Measurements from ENCODE around the gene PGAP6. TPM values are rescaled to one million over a fixed set of nuclear protein-coding genes. Genes with fewer than 3 reads are reported as not detected.
"Not testable (repeated sequence)": the region's sequence is repeated elsewhere in the genome, so short reads cannot be mapped to it uniquely, and the experiment has no call there.

Gene PGAP6
- total RNA-seq, 1 experiment from 2014 or later, result 72.4 TPM

DNA sequence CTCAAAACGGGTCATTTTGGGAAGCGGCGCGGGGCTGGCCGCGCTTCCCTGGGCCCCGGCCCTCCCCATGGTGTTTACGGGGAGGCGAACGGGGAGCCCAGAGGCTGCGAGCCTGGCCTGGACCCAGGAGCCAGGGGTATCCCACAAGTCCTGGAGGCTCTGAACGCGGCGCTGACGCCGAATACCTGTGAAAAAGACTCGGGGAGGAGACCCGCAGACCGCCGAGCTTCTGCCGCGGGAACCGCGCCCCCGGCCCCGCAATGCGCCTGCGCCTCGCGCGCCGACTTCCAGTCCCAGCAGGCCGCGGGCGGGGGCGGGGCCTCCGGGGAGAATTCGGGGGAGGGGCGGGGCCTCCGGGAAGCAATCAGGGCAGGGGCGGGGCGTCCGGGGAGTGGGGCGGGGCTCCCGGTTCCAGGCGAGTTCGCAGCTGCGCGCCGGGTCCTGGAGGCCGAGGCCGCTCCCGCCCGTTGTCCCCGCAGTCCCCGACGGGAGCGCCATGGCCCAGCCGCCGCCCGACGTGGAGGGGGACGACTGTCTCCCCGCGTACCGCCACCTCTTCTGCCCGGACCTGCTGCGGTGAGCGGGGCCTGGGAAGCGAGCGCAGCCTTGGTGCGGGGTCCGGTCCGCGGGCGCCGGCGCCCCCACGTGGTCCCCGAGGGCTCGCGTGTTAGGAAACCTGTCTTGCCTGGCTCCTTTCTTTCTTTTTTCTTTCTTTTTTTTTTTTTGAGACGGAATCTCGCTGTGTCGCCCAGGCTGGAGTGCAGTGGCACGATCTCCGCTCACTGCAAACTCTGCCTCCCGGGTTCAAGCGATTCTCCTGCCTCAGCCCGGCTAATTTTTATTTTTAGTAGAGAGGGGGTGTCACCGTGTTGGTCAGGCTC lies 19.9 kb upstream of the PGAP6 start, which contains the start of gene DECR2:
Gene DECR2 (plus strand): TSS at position 418 of the 881 bp plus-strand sequence. CDS start 79 bp downstream, at position 497.
- DNase-seq (ENCODE audit: low read depth), result peak; percentile 84

DNA sequence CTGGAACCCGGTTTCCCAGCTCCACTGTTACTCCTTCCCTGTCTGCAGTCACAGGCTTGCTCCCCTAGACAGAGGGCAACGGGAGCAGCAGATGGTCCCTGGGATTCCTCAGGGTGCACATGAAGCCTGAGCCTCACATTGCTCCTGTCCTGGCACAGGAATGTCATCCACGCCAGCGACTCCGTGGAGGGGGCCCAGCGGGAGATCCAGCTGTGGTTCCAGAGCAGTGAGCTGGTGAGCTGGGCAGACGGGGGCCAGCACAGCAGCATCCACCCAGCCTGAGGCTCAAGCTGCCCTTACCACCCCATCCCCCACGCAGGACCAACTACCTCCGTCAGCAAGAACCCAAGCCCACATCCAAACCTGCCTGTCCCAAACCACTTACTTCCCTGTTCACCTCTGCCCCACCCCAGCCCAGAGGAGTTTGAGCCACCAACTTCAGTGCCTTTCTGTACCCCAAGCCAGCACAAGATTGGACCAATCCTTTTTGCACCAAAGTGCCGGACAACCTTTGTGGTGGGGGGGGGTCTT lies 18.3 kb upstream of the PGAP6 start:
- no peak for DNase-seq (ENCODE audit: low read depth)

DNA sequence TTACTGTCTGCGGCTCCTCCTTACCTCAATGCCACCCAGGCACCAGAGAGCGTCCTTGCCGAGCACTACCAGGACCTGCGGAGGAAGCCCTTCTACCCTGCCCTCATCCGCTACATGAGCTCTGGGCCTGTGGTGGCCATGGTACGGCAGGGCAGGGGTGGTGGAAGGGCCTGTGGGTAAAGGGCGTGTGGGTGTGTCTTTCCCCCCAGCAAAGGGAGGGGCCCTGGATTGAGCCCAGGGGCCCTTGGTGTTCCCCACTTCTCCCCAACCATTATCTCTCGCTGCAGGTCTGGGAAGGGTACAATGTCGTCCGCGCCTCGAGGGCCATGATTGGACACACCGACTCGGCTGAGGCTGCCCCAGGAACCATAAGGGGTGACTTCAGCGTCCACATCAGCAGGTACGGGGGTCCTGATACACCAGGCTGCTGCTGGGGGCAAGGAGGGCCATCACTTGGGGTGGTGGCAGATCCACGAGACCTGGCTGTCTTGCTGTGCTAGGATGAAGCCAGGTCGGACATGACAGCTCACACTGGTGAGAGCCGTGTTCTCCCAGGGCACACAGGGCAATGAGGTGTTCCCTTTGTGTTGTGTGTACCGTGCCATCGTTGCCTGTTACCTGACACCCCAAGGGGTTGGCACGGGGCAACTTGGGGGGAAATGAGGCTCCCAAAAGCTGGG lies 17.7 kb upstream of the PGAP6 start:
- no peak for DNase-seq (ENCODE audit: low read depth)

DNA sequence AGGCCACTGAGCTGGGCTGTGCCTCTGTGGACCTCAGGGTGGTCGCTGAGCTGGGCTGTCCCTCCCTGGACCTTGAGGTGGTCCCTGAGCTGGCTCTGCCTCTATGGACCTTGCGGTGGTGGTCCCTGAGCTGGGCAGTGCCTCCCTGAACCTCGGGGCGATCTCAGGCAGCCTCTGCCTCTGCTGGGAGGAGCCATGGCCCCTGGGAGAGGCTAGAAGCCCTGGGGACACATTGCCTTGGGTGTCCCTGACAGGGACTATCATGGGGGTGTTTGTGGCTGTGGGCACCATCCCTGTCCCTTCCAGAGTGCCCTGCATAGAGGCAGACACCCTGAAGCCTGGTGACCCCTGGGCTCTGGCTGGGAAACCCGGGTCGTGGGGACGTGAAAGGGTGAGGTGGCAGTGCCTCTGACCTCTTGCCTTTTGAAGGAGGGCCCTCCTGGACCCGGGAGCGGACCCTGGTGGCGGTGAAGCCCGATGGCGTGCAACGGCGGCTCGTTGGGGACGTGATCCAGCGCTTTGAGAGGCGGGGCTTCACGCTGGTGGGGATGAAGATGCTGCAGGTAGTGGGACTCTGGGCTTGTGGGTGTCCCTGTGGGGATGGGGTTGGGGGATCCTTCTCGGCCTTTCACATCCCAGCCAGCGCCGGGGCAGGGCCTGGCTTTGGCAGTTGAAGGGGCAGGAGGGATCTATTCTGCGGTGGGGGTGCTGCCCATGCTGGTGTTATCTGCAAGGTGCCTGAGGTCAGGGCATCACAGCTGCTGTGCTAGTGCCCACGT lies 17.0 kb upstream of the PGAP6 start:
- DNase-seq (ENCODE audit: low read depth), result no peak

DNA sequence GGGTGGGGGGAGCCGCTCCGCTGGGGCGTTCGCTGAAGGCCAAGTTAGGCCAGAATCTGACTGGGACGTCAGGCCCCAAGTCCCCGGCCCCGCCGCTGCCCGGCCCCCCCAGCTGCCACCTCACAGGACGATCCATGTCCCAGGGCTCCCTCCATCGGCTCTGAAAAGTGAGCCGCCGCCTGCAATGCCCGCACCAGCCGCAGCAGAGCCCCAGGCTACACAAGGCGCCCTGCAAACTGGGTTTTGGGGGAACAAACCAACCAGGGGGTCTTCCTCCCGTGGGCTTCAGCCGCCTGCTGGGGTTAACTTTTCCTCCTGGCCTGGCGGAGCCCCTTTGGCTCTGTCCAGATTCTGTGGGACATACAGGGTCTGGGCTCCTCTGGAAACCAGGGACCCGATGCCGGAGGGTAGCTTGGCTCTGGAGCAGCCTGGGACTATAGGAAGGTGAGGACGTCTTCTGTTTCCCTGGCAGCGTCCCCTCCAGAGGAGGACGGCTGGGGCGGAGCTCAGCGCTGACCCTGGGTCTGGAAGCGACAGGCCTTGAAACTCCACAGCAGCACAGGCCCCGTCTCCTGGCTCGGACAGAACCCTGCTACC lies 16.1 kb upstream of the PGAP6 start:
- DNase-seq (ENCODE audit: low read depth), result peak; percentile 35

DNA sequence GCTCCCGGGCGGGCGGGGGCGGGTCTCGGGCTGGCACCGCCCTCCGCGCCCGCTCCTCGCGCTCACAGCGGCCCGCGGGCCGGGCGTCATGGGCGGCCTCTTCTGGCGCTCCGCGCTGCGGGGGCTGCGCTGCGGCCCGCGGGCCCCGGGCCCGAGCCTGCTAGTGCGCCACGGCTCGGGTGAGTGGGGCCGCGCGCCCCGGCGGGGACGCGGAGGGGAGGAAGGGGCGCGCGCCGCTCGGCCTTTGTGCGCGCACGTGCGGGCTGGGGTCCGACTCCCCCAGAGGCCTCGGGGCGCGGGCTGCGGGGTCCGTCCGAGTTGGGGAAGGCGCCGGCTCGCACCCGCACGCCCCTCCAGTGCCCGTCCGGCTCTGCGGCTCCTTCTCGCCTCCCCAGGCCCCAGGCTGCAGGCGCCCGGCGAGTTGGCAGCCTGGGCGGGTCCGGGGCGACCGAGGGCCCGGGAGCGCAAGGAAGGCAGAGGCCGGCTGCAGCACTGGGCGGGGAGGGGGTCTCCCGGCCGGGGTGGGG lies 15.4 kb upstream of the PGAP6 start, which contains the start of gene NME4:
Gene NME4 (plus strand): TSS at position 65 of the 527 bp plus-strand sequence. CDS start 24 bp downstream, at position 89.
- peak; percentile 26 for DNase-seq (ENCODE audit: low read depth)

DNA sequence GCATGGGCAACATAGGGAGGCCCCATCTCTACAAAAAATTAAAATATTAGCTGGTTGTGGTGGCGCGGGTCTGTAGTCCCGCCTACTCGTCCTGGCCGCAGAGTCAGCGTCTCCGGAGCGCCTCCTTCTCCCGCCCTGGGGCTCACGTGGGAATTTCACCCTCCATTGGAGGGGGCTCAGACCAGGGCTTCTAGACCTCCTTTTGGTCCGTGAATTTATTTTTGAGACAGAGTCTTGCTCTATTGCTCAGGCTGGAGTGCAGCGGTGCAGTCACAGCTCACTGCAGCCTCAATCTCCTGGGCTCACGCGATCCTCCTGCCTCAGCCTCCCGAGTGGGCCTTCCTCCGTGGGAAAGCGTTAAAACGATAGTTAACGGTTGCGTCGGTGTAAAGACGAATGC lies 14.8 kb upstream of the PGAP6 start:
- peak; percentile 30 for DNase-seq (ENCODE audit: low read depth)

DNA sequence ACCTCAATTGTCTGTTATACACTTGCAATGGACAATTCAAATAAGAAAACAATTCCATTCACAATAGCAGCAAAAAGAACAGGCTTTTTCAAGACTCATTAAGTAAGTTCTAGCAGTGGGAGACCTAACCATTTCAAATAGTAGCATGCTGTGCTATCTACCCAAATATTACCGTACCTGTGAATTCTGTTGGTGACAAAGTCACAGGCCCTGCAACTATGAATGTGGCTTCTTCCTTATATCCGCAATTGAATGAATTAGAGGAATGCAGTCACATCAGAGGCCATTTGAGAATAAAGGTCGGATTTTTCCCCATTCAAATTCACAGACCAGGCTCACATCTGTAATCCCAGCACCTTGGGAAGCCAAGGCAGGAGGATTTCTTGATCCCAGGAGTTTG lies 14.4 kb upstream of the PGAP6 start:
- no peak for DNase-seq (ENCODE audit: low read depth)

DNA sequence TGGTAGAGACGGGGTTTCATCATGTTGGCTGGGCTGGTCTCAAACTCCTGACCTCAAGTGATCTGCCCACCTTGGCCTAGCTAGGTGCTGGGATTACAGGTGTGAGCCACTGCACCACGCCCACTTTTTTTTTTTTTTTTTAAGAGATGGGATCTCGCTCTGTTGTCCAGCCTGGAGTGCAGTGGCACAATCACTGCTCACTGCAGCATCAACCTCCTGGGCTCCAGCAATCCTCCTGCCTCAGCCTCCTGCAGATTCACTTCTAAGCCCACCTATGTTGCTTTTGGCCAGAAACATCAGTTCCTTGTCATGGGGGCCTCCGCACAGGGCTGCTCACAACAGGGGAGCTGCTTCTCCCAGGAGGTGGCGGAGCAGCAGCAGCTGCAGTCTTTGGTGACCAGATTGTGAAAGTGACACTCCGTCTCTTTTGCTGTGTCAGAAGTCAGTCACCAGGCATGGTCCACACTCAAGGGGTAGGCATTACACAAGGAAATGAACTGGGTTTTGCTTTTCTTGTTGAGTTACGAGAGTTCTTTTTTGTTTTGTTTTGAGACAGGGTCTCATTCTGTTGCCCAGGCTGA lies 10.8 kb upstream of the PGAP6 start:
- DNase-seq (ENCODE audit: low read depth), result no peak

DNA sequence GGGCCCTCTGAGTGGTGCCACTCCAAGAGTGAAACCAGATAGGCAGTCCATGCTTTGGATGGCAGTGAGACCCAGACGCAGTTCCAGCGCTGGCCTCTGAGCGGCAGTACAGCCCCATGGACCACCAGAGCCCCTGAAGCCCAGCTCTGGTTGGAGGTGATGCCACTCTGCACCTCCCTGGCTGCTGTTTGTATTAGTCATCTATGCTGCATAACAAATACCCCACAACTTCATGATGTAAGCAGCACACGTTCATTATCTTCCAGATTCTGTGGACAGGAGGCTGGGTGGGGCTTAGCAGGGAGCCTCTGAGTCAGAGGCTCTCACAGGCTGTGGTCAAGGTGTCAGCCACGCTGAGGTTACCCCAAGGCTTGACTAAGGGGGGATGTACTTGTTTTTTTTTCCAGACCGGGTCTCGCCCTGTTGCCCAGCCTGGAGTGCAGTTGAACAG lies 10.1 kb upstream of the PGAP6 start:
- DNase-seq (ENCODE audit: low read depth), result peak; percentile 88

DNA sequence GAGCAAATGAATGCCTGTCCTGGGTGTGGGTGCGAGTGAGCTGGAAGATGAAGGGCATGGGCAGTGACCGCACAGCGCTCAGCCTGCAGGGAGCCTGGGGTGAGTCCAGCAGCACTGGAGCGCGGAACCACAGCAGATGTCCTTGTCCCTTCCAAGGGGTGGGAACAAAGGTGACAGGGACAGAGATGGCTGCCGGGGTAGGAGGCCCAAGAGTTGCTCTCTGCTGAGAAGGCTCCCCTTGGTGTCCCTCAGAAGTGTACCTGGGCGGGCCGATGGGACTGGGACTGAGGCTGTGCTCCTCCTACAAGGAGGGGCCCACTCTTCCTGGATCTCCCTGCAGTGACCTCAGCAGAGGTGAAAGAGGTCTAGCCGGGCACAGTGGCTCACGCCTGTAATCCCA lies 7.6 kb upstream of the PGAP6 start:
- DNase-seq (ENCODE audit: low read depth), result no peak

DNA sequence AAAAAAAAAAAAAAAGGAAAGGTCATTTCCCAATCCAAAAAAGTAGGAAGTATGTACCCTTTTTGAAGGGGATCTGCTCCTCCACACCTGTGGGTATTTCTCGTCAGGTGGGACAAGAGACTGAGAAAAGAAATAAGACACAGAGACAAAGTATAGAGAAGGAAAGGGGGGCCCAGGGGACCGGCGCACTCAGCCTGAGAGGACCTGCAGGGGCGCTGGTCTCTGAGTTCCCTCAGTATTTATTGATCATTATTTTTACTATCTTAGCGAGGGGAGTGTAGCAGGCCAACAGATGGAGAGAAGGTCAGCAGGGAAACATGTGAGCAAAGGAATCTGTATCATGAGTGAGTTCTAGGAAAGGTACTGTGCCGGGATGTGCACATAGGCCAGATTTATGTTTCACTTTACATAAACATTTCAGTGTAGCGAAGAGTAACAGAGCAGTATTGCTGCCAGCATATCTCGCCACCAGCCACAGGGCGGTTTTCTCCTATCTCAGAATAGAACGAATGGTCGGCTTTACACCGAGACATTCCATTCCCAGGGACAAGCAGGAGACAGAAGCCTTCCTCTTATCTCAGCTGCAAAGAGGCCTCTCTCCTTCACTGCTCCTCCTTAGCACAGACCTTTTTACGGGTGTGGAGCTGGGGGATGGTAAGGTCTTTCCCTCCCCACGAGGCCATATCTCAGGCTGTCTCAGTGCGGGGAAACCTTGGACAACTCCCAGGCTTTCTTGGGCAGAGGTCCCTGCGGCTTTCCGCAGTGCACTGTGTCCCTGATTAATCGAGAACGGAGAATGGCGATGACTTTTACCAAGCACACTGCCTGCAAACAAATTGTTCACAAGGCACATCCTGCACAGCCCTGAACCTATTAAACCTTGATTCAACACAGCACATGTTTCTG lies 6.2 kb upstream of the PGAP6 start:
- not testable (repeated sequence) for DNase-seq (ENCODE audit: low read depth)

DNA sequence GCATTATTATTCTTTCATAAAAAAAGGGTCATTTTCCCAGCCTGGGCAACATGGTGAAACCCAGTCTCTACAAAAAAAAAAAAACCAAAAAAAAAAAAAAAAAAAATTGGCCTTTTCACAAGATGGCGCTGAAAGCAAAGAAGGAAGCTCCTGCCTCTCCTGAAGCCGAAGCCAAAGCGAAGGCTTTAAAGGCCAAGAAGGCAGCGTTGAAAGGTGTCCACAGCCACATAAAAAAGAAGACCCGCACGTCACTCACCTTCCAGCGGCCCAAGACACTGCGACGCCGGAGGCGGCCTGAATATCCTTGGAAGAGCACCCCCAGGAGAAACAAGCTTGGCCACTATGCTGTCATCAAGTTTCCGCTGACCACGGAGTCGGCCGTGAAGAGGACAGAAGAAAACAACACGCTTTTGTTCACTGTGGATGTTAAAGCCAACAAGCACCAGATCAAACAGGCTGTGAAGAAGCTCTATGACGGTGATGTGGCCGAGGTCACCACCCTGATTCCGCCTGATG lies 4.9 kb upstream of the PGAP6 start:
- no peak for DNase-seq (ENCODE audit: low read depth)

DNA sequence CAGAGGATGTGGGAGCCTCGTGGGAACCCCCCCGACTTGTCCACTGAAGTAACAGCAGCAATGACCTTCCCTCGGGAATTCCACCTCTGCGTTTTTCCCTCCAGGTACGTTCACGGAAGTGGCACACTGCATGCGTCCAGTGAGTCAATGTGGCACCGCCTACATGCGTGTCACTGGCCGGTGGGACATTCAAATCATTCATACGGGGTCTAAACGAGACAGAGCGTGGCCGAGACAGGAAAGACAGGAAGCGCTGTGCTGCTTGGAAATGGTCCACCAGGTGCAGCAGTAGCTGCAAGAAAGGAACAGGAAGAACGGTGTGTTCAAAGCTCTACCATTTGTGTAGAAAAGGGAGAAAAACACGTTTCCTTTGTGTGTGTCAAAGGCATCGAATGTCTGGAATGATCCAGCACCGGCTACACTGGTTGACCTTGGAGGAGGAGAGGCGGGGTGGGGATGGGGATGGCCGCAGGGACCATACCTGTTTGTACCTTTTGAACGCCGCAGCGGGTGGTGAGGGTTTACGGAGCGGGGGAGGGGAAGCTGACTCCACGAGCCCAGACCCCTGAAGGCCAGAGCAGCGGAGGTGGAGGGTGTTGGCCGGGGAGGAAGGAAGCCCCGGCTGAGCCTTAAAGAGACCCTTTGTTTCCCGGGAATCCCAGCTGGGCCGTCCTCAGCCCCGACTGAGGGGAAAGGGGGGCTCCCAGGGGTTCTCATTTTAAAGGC lies 1.7 kb upstream of the PGAP6 start:
- no peak for DNase-seq (ENCODE audit: low read depth)

DNA sequence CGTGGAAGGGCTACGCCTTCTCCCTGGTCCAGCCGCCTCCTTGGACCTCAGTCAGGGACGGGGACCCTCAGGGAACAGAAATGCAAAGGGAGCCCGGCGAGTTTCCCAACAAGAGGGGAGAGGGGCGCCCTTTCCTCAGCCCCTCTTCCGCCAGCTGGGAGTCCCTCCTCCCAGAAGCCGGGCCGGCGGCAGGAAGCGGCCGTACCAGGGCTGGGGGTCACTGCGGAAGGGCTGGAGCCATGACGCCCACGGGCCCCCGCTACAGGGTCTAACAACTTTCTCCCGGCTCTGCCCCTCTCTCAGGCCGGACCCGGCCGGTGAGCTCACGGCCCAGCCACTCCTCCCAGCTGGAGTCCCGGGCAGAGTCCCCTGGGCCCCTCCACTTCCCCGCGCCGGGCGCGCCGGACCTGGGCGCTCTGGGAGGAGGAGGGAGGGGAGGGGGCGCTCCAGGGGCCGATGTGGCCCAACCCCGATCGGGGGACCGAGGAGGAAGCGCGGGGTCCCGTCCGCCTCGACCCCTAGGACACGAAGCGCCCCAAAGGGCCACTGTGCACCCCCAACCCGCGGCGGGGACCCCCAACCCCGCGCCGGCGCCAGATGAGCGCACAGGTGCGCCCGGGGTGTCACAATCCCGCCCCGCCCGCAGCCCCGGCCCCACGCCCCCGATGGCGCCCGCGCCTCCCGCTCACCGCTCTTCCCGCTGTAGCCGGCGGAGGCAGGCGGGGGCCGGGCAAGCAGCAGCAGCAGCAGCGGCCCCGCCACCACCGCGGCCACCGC lies 578 bp downstream of the PGAP6 start:
- DNase-seq (ENCODE audit: low read depth), result no peak

DNA sequence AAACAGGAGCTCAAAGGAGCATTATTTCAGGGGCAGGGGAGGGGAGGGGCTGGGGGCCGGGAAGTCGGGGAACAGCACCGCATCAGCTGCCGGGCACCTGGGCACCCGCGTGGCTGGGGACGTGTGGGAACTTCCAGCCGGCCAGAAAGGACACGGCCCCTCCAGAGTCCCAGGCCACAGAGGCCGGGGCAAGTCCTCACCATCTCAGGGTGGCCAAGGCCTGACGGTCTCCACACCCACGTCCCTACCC lies 1.1 kb downstream of the PGAP6 start:
- no peak for DNase-seq (ENCODE audit: low read depth)

DNA sequence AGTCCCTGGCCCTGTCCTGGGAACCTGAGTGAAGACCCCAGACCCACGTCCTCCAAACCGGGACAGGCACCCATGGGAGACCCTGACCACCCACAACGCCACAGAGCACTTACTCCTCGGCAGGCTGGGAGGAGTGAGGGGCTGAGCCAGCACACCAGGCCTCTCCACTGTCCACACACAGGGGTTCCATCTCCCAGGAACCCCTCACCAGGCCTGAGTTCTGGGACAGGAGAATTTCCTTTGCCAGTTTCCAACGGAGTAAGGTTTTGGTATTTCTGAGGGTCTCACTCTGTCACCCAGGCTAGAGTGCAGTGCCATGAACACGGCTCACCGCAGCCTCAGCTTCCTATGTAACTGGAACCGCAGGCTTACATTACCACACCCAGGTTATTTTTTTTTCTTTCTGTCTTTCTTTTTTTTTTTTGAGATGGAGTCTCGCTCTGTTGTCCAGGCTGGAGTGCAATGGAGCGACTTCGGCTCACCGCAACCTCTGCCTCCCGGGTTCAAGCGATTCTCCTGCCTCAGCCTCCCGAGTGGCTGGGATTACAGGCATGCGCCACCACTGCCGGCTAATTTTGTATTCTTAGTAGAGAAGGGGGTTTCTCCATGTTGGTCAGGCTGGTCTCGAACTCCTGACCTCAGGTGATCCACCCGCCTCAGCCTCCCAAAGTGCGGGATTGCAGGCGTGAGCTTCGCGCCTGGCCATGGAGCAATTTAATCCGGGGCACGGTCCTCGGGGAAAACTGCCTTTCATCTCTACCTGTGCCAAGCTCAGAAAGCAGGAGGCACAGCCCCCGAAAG lies 1.6 kb downstream of the PGAP6 start:
- no peak for DNase-seq (ENCODE audit: low read depth)
